Neural cell (in vitro differentiated cells): Measurements from ENCODE around the gene ETV6. TPM values are rescaled to one million over a fixed set of nuclear protein-coding genes. Genes with fewer than 3 reads are reported as not detected.

Experiments
- H2AFZ ChIP-seq: fragments of 200-600, 300-800 bp; sonication (generic), shearing (Covaris generic); 2 replicates; pipeline ENCODE4 v1.6.0; 2014; ENCODE audit warnings: low read depth, mild to moderate bottlenecking, antibody characterized with exemption, low read length, moderate library complexity
- H3F3A ChIP-seq: fragments of 200-600 bp; shearing (Covaris generic); 2 replicates; pipeline ENCODE4 v1.6.1; 2016; ENCODE audit warnings: mild to moderate bottlenecking, moderate library complexity, mixed read lengths, antibody characterized with exemption, low read length; ENCODE audit not compliant: insufficient read depth, poor library complexity, severe bottlenecking
- H3K27ac ChIP-seq: fragments of 200-600, 300-800 bp; sonication (generic), shearing (Covaris generic); 2 replicates; pipeline ENCODE4 v1.5.1; 2014; ENCODE audit warnings: mild to moderate bottlenecking, low read length, moderate library complexity
- H3K27me3 ChIP-seq: fragments of 300-800, 200-600 bp; sonication (generic), shearing (Covaris generic); 2 replicates; pipeline ENCODE4 v1.6.0; 2014; ENCODE audit warnings: mild to moderate bottlenecking, low read depth, low read length, moderate library complexity; ENCODE audit not compliant: insufficient read depth
- H3K36me3 ChIP-seq: fragments of 300-800, 200-600 bp; sonication (generic), shearing (Covaris generic); 2 replicates; pipeline ENCODE4 v1.5.1; 2014; ENCODE audit warnings: mild to moderate bottlenecking, antibody characterized with exemption, low read length, moderate library complexity; ENCODE audit not compliant: insufficient read depth
- H3K4me2 ChIP-seq: fragments of 300-800, 200-600 bp; sonication (generic), shearing (Covaris generic); 2 replicates; pipeline ENCODE4 v1.6.0; 2014; ENCODE audit warnings: mild to moderate bottlenecking, low read length
- H3K4me3 ChIP-seq: fragments of 300-800, 200-600 bp; sonication (generic), shearing (Covaris generic); 2 replicates; pipeline ENCODE4 v1.5.1; 2014; ENCODE audit warnings: mild to moderate bottlenecking, low read length, moderate library complexity
- H3K79me2 ChIP-seq: fragments of 200-600 bp; shearing (Covaris generic); replicated peaks from 2 replicates; pipeline ENCODE4 v1.6.0; 2014; ENCODE audit warnings: mild to moderate bottlenecking, low read length, moderate library complexity; ENCODE audit not compliant: insufficient read depth
- H3K9ac ChIP-seq: fragments of 300-800, 200-600 bp; sonication (generic), shearing (Covaris generic); 2 replicates; pipeline ENCODE4 v1.6.1; 2016; ENCODE audit warnings: mild to moderate bottlenecking, low read length, mixed read lengths
- H3K9me2 ChIP-seq: fragments of 200-600 bp; shearing (Covaris generic); 2 replicates; pipeline ENCODE4 v1.6.1; 2016; ENCODE audit warnings: mild to moderate bottlenecking, low read length, mixed read lengths; ENCODE audit not compliant: insufficient read depth
- H3K9me3 ChIP-seq: fragments of 200-600, 300-800 bp; sonication (generic), shearing (Covaris generic); 2 replicates; pipeline ENCODE4 v1.6.1; 2016; ENCODE audit warnings: mild to moderate bottlenecking, mixed run types, low read length, moderate library complexity, mixed read lengths
- H4K20me1 ChIP-seq: fragments of 200-600 bp; shearing (Covaris generic); 2 replicates; pipeline ENCODE4 v1.6.1; 2016; ENCODE audit warnings: mild to moderate bottlenecking, mixed run types; ENCODE audit not compliant: insufficient read depth
- CTCF ChIP-seq: fragments of 450-650 bp; IDR thresholded peaks from 2 replicates; pipeline ENCODE4 v1.5.1; 2014; ENCODE audit warnings: antibody characterized with exemption, mild to moderate bottlenecking, moderate library complexity; ENCODE audit not compliant: poor library complexity, severe bottlenecking
- EP300 ChIP-seq: fragments of 450-650 bp; conservative IDR thresholded peaks from 2 replicates; pipeline ENCODE4 v1.6.1; 2014; ENCODE audit warnings: antibody characterized with exemption, mild to moderate bottlenecking, moderate library complexity; ENCODE audit not compliant: poor library complexity, severe bottlenecking
- EZH2 ChIP-seq: fragments of 200-600, 300-800 bp; shearing (Covaris generic), sonication (generic); IDR thresholded peaks from 2 replicates; pipeline ENCODE4 v1.6.1; 2014; ENCODE audit warnings: antibody characterized with exemption, low read length, borderline replicate concordance, mild to moderate bottlenecking; ENCODE audit not compliant: insufficient read depth, poor library complexity, severe bottlenecking
- MXI1 ChIP-seq: fragments of 450-650 bp; conservative IDR thresholded peaks from 2 replicates; pipeline ENCODE4 v1.6.1; 2014; ENCODE audit warnings: antibody characterized with exemption, mild to moderate bottlenecking; ENCODE audit not compliant: poor library complexity, severe bottlenecking
- POLR2AphosphoS5 ChIP-seq: IDR thresholded peaks from 2 replicates; pipeline ENCODE4 v1.6.1; 2012
- RAD21 ChIP-seq: fragments of 450-650 bp; conservative IDR thresholded peaks from 2 replicates; pipeline ENCODE4 v1.6.1; 2014; ENCODE audit warnings: antibody characterized with exemption, mild to moderate bottlenecking, moderate library complexity
- REST ChIP-seq: IDR thresholded peaks from 2 replicates; pipeline ENCODE4 v1.6.1; 2012; ENCODE audit warnings: borderline replicate concordance
- SMC3 ChIP-seq: fragments of 450-650 bp; conservative IDR thresholded peaks from 2 replicates; pipeline ENCODE4 v1.6.1; 2014; ENCODE audit warnings: antibody characterized with exemption, mild to moderate bottlenecking, moderate library complexity; ENCODE audit not compliant: poor library complexity
- TAF1 ChIP-seq: IDR thresholded peaks from 2 replicates; pipeline ENCODE4 v1.6.1; 2012; ENCODE audit warnings: low read depth
- polyA plus RNA-seq: library from polyadenylated mRNA; depleted of rRNA; stranded (reverse); fragments of >200 nt; gene quantifications from 2 replicates; pipeline ENCODE4 v1.2.3, GENCODE V29; 2014

Gene ETV6
- polyA plus RNA-seq, 1 donor from 2014 or later, result 1.6 TPM

- no peaks in the 10 kb centered on the region for H4K20me1 ChIP-seq
- no peak overlapping the region for H3K27ac ChIP-seq
- H3K9me3 ChIP-seq, result no peaks in the 10 kb centered on the region
- TF ChIP-seq EZH2 (no peak), REST (no peak), POLR2AphosphoS5 (no peak), RAD21 (no peak), SMC3 (no peak), MXI1 (no peak), EP300 (no peak), CTCF (no peak), TAF1 (no peak)
- no peak overlapping the region for H3K9ac ChIP-seq
- H2AFZ ChIP-seq, result no peak overlapping the region
- no peaks in the 10 kb centered on the region for H3K9me2 ChIP-seq
- H3K4me3 ChIP-seq, result no peak overlapping the region
- no peaks in the 10 kb centered on the region for H3K36me3 ChIP-seq
- no peaks in the 10 kb centered on the region for H3K79me2 ChIP-seq
- no peaks in the 10 kb centered on the region for H3F3A ChIP-seq
- no peaks in the 10 kb centered on the region for H3K27me3 ChIP-seq
- H3K4me2 ChIP-seq, result no peak overlapping the region
Observed at GRCh38 chr12:11695321-11695720, 45.8 kb downstream of the ETV6 start.

- no peaks in the 10 kb centered on the region for H3K9me2 ChIP-seq
- no peaks in the 10 kb centered on the region for H3K9me3 ChIP-seq
- H3K36me3 ChIP-seq, result no peaks in the 10 kb centered on the region
- H3K9ac ChIP-seq, result no peak overlapping the region
- H3K4me3 ChIP-seq, result no peak overlapping the region
- no peak overlapping the region for H3K27ac ChIP-seq
- no peak for TF ChIP-seq SMC3
- TF ChIP-seq REST, result no peak
- TF ChIP-seq RAD21, result no peak
- TF ChIP-seq CTCF, result no peak
- TF ChIP-seq MXI1, result no peak
- TF ChIP-seq EZH2, result no peak
- no peak for TF ChIP-seq POLR2AphosphoS5
- no peak for TF ChIP-seq EP300
- TF ChIP-seq TAF1, result no peak
- no peaks in the 10 kb centered on the region for H3K79me2 ChIP-seq
- no peaks in the 10 kb centered on the region for H3F3A ChIP-seq
- H3K4me2 ChIP-seq, result no peak overlapping the region
- no peaks in the 10 kb centered on the region for H3K27me3 ChIP-seq
- no peaks in the 10 kb centered on the region for H4K20me1 ChIP-seq
- no peak overlapping the region for H2AFZ ChIP-seq
Observed at GRCh38 chr12:11696084-11696483, 46.6 kb downstream of the ETV6 start.
